HUES64 (cell line): Measurements from ENCODE around the gene FAM174C.

Source experiments
- H3K27ac ChIP-seq: 2 replicates; pipeline ENCODE4 v1.7.0; 2013; ENCODE audit warnings: low read depth, low read length, inconsistent platforms
- H3K27me3 ChIP-seq: 2 replicates; pipeline ENCODE4 v1.6.1; 2013; ENCODE audit warnings: mild to moderate bottlenecking, low read length; ENCODE audit not compliant: insufficient read depth
- H3K36me3 ChIP-seq: 2 replicates; pipeline ENCODE4 v1.6.1; 2013; ENCODE audit warnings: mild to moderate bottlenecking, low read length; ENCODE audit not compliant: insufficient read depth
- H3K4me1 ChIP-seq: 2 replicates; pipeline ENCODE4 v1.6.1; 2013; ENCODE audit warnings: mild to moderate bottlenecking, low read length, moderate library complexity; ENCODE audit not compliant: insufficient read depth
- H3K4me3 ChIP-seq: 2 replicates; pipeline ENCODE4 v1.5.1; 2013; ENCODE audit warnings: mild to moderate bottlenecking, low read length, moderate library complexity
- H3K9ac ChIP-seq: 2 replicates; pipeline ENCODE4 v1.6.1; 2013; ENCODE audit warnings: mild to moderate bottlenecking, low read depth, low read length
- H3K9me3 ChIP-seq: 2 replicates; pipeline ENCODE4 v1.6.1; 2013; ENCODE audit warnings: low read depth, low read length; ENCODE audit not compliant: insufficient read depth
- WGBS: fragments of 150-250, 120-280 bp; methylation state at CpG from one replicate; pipeline ENCODE4 v1.1.7; 2013; ENCODE audit warnings: missing lambda C conversion rate; 5-methylcytosine and 5-hydroxymethylcytosine counted together

FAM174C gene

GRCh38 chr19:1238369-1239303, 36.7 kb upstream of the FAM174C start:
- Histone ChIP-seq H3K9ac (peak overlapping the region; percentile 24; the same call in 1 of the 2 replicates), H3K9me3 (no peaks in the 10 kb centered on the region), H3K4me3 (peak overlapping the region; percentile 78), H3K36me3 (peaks cover 24% of the 10 kb centered on the region), H3K4me1 (peaks cover 7% of the 10 kb centered on the region; the same call in 1 of the 2 replicates), H3K27ac (peak overlapping the region; percentile 33; the same call in 1 of the 2 replicates), H3K27me3 (no peaks in the 10 kb centered on the region)
- 73% methylated on average over 34 of the region's 34 CpGs for WGBS

GRCh38 chr19:1239420-1239795, 35.9 kb upstream of the FAM174C start:
- H3K27me3 ChIP-seq = no peaks in the 10 kb centered on the region
- H3K27ac ChIP-seq = no peak overlapping the region; the same call in 1 of the 2 replicates
- WGBS = 89% methylated on average over 11 of the region's 11 CpGs
- no peak overlapping the region for H3K9ac ChIP-seq
- H3K36me3 ChIP-seq = peaks cover 16% of the 10 kb centered on the region
- peaks cover 7% of the 10 kb centered on the region; the same call in 1 of the 2 replicates for H3K4me1 ChIP-seq
- no peaks in the 10 kb centered on the region for H3K9me3 ChIP-seq
- peak overlapping the region; percentile 60 for H3K4me3 ChIP-seq

GRCh38 chr19:1239796-1240737, 35.3 kb upstream of the FAM174C start:
- H3K9ac ChIP-seq = peak overlapping the region; percentile 64
- H3K4me1 ChIP-seq = peaks cover 7% of the 10 kb centered on the region; the same call in 1 of the 2 replicates
- H3K27ac ChIP-seq = peak overlapping the region; percentile 76; the same call in 1 of the 2 replicates
- no peaks in the 10 kb centered on the region for H3K9me3 ChIP-seq
- peaks cover 10% of the 10 kb centered on the region for H3K36me3 ChIP-seq
- 9% methylated on average over 80 of the region's 84 CpGs for WGBS
- H3K27me3 ChIP-seq = no peaks in the 10 kb centered on the region
- peak overlapping the region; percentile 60 for H3K4me3 ChIP-seq

GRCh38 chr19:1240925-1241324, 34.4 kb upstream of the FAM174C start:
- Histone ChIP-seq H3K27me3 (no peaks in the 10 kb centered on the region), H3K4me1 (peaks cover 7% of the 10 kb centered on the region; the same call in 1 of the 2 replicates), H3K27ac (no peak overlapping the region), H3K9ac (no peak overlapping the region), H3K4me3 (peak overlapping the region; percentile 68), H3K9me3 (no peaks in the 10 kb centered on the region), H3K36me3 (peaks cover under 1% of the 10 kb centered on the region; the same call in 1 of the 2 replicates)
- 80% methylated on average over 15 of the region's 15 CpGs for WGBS

GRCh38 chr19:1241417-1242095, 33.8 kb upstream of the FAM174C start, which contains the start of gene ATP5F1D:
TSS of gene ATP5F1D (plus strand) at chr19:1241751. CDS start at chr19:1241851, 100 bp downstream.
- Histone ChIP-seq H3K9ac (peak within 1 kb of the TSS; percentile 73), H3K36me3 (no peaks in the 10 kb centered on the region), H3K27me3 (no peaks in the 10 kb centered on the region), H3K27ac (peak within 1 kb of the TSS; percentile 62), H3K4me3 (peak within 1 kb of the TSS; percentile 68), H3K4me1 (peaks cover 7% of the 10 kb centered on the region; the same call in 1 of the 2 replicates), H3K9me3 (no peaks in the 10 kb centered on the region)
- WGBS = 1% methylated on average over 79 of the region's 79 CpGs

GRCh38 chr19:1243768-1244692, 31.3 kb upstream of the FAM174C start:
- Histone ChIP-seq H3K9me3 (no peaks in the 10 kb centered on the region), H3K4me1 (peaks cover 7% of the 10 kb centered on the region; the same call in 1 of the 2 replicates), H3K36me3 (no peaks in the 10 kb centered on the region), H3K9ac (no peak overlapping the region), H3K27me3 (no peaks in the 10 kb centered on the region), H3K27ac (peak overlapping the region; percentile 62; the same call in 1 of the 2 replicates), H3K4me3 (no peak overlapping the region)
- WGBS = 73% methylated on average over 33 of the region's 33 CpGs

GRCh38 chr19:1244693-1245451, 30.5 kb upstream of the FAM174C start:
- no peak overlapping the region for H3K4me3 ChIP-seq
- no peaks in the 10 kb centered on the region for H3K27me3 ChIP-seq
- H3K9ac ChIP-seq = no peak overlapping the region
- 76% methylated on average over 31 of the region's 31 CpGs for WGBS
- H3K9me3 ChIP-seq = no peaks in the 10 kb centered on the region
- H3K36me3 ChIP-seq = no peaks in the 10 kb centered on the region
- peaks cover 1% of the 10 kb centered on the region; the same call in 1 of the 2 replicates for H3K4me1 ChIP-seq
- peak overlapping the region; percentile 62; the same call in 1 of the 2 replicates for H3K27ac ChIP-seq

- Histone ChIP-seq H3K9me3 (no peaks in the 10 kb centered on the region), H3K4me3 (no peak overlapping the region), H3K36me3 (no peaks in the 10 kb centered on the region; the same call in 1 of the 2 replicates), H3K27ac (no peak overlapping the region), H3K9ac (no peak overlapping the region), H3K27me3 (no peaks in the 10 kb centered on the region), H3K4me1 (no peaks in the 10 kb centered on the region; the same call in 1 of the 2 replicates)
- 92% methylated on average over 25 of the region's 26 CpGs for WGBS
Observed at GRCh38 chr19:1245494-1246264, 29.7 kb upstream of the FAM174C start.
